HepG2 (cell line): ENCODE data around the gene CDKN1A. TPM values are rescaled to one million over a fixed set of nuclear protein-coding genes. Genes with fewer than 3 reads are reported as not detected.
A peak's percentile ranks its signal among the peaks of the same experiment; 100 is the strongest.

Experiments used
- ARNT2 ChIP-seq: sonication (generic); formaldehyde crosslinking; IDR thresholded peaks from 2 replicates; pipeline ENCODE4 v1.8.0; 2022; ENCODE audit warnings: mild to moderate bottlenecking, low read depth, missing genetic modification reagents, moderate library complexity
- BRCA1 ChIP-seq: sonication (generic); formaldehyde crosslinking; IDR thresholded peaks from 2 replicates; pipeline ENCODE4 v1.4.0; 2020; ENCODE audit warnings: missing genetic modification reagents
- CBX1 ChIP-seq: IDR thresholded peaks from one replicate; pipeline ENCODE4 v1.6.1; 2016; ENCODE audit warnings: antibody characterized with exemption, low read depth
- CCAR2 ChIP-seq: fragments of 200-400 bp; formaldehyde crosslinking; optimal IDR thresholded peaks from 2 replicates; pipeline ENCODE3; 2018; ENCODE audit warnings: low read depth, mild to moderate bottlenecking, low read length, moderate library complexity
- CREB1 ChIP-seq, 2 experiments: fragments of 450-650 bp in 1 of 2; IDR thresholded peaks; 2 replicates each; pipeline ENCODE4 v1.6.1; 2016 to 2017; ENCODE audit warnings: control low read depth in 1 of 2, mild to moderate bottlenecking in 1 of 2, missing compliant biosample characterization in 1 of 2, missing genetic modification characterization in 1 of 2
- CREM ChIP-seq, 2 experiments: sonication (generic) in 1 of 2; formaldehyde crosslinking in 1 of 2; IDR thresholded peaks; 2 replicates each; pipeline versions ENCODE4 v1.4.0 to v1.6.1; 2016 to 2020; ENCODE audit warnings: antibody characterized with exemption in 1 of 2, mild to moderate bottlenecking in 1 of 2, missing genetic modification reagents in 1 of 2
- CSRNP1 ChIP-seq: sonication (generic); formaldehyde crosslinking; IDR thresholded peaks from 2 replicates; pipeline ENCODE4 v1.8.1; 2023; ENCODE audit warnings: mild to moderate bottlenecking, missing genetic modification reagents
- EED ChIP-seq: sonication (generic); formaldehyde crosslinking; IDR thresholded peaks from 2 replicates; pipeline ENCODE4 v1.5.0; 2020; ENCODE audit warnings: mild to moderate bottlenecking, missing genetic modification reagents
- EP300 ChIP-seq, 3 experiments: sonication (generic) in 1 of 3; formaldehyde crosslinking in 1 of 3; IDR thresholded peaks; 2 replicates each; pipeline versions ENCODE4 v1.5.1 to v1.6.1; 2011 to 2020; ENCODE audit warnings: low read depth in 2 of 3, low read length in 2 of 3, borderline replicate concordance in 1 of 3, improper control_type of control experiment in 1 of 3, mild to moderate bottlenecking in 1 of 3, missing genetic modification reagents in 1 of 3, moderate library complexity in 1 of 3
- HMG20A ChIP-seq: IDR thresholded peaks from 2 replicates; pipeline ENCODE4 v1.6.1; 2016; ENCODE audit warnings: borderline replicate concordance
- KDM4B ChIP-seq: sonication (generic); formaldehyde crosslinking; IDR thresholded peaks from 2 replicates; pipeline ENCODE4 v1.4.0; 2020; ENCODE audit warnings: missing genetic modification reagents
- LCORL ChIP-seq, 2 experiments: fragments of 450-650 bp in 1 of 2; sonication (generic) in 1 of 2; formaldehyde crosslinking in 1 of 2; IDR thresholded peaks; 2 replicates each; pipeline versions ENCODE4 v1.5.0 to v1.6.1; 2017 to 2020; ENCODE audit warnings: antibody characterized with exemption in 1 of 2, missing genetic modification reagents in 1 of 2
- LRRFIP1 ChIP-seq: sonication (generic); formaldehyde crosslinking; conservative IDR thresholded peaks from 2 replicates; pipeline ENCODE4 v1.4.0; 2020; ENCODE audit warnings: missing genetic modification reagents
- SIX1 ChIP-seq: sonication (generic); formaldehyde crosslinking; IDR thresholded peaks from 2 replicates; pipeline ENCODE4 v1.4.0; 2020; ENCODE audit warnings: missing genetic modification reagents, borderline replicate concordance
- SKI ChIP-seq: fragments of 450-650 bp; IDR thresholded peaks from one replicate; pipeline ENCODE4 v1.6.1; 2018; ENCODE audit warnings: mild to moderate bottlenecking; ENCODE audit not compliant: partially characterized antibody
- ZBTB38 ChIP-seq: sonication (generic); formaldehyde crosslinking; IDR thresholded peaks from 2 replicates; pipeline ENCODE4 v1.5.1; 2020; ENCODE audit warnings: mild to moderate bottlenecking, missing genetic modification reagents
- ZNF432 ChIP-seq: sonication (generic); formaldehyde crosslinking; IDR thresholded peaks from 2 replicates; pipeline ENCODE4 v1.5.0; 2020; ENCODE audit warnings: missing genetic modification reagents, mild to moderate bottlenecking, borderline replicate concordance
- ZNF678 ChIP-seq: sonication (generic); formaldehyde crosslinking; IDR thresholded peaks from 2 replicates; pipeline ENCODE4 v1.4.0; 2020; ENCODE audit warnings: mild to moderate bottlenecking, missing genetic modification reagents
- ZXDC ChIP-seq: sonication (generic); formaldehyde crosslinking; IDR thresholded peaks from 2 replicates; pipeline ENCODE4 v1.5.0; 2020; ENCODE audit warnings: mild to moderate bottlenecking, missing genetic modification reagents
- polyA plus RNA-seq, 8 experiments: library from polyadenylated mRNA; depleted of rRNA in 3 of 8; stranded (reverse) in 7 of 8; unstranded in 1 of 8; fragments of >200 nt; fragmentation: Illumina TruSeq in 4 of 8; extraction: Trizol in 4 of 8; gene quantifications; 2 replicates each; pipeline versions ENCODE4 v1.2.1 to v1.2.3, GENCODE V29; 2011 to 2016; ENCODE audit warnings: low read depth in 4 of 8, missing spikeins in 1 of 8, mixed read lengths in 1 of 8; ENCODE audit not compliant: insufficient read depth in 1 of 8
- total RNA-seq, 5 experiments: library from RNA; depleted of rRNA; stranded (reverse); fragments of >200 nt; fragmentation: Illumina TruSeq; extraction: Trizol; gene quantifications; 2 replicates each; pipeline ENCODE4 v1.2.3, GENCODE V29; 2016; ENCODE audit warnings: low read depth in 1 of 5

CDKN1A gene
- total and polyA plus RNA-seq, 2 of the 13 experiments (the other 11 are each of a cell fraction or from before 2014, with no cell fraction given): 60.7 to 92.1 TPM

GRCh38 chr6:36642913-36643817 lies 35.3 kb upstream of the CDKN1A start (continued):
- TF ChIP-seq CREB1 (IDR thresholded peaks at IDR 0.05) (no peak), CREB1 (CRISPR knock-in tag; IDR thresholded peaks at IDR 0.05) (no peak; the same call in 1 of the 2 replicates), HMG20A (CRISPR knock-in tag) (no peak), CREM (IDR thresholded peaks at IDR 0.05) (no peak; the same call in 1 of the 2 replicates), CREM (CRISPR knock-in tag; IDR thresholded peaks at IDR 0.05) (no peak), ZNF678 (CRISPR knock-in tag) (no peak), CCAR2 (no peak), ZBTB38 (CRISPR knock-in tag) (0 out of 2 replicates have a peak, but pooled peaks have one; percentile 50), ARNT2 (CRISPR knock-in tag) (no peak), EED (CRISPR knock-in tag) (no peak), LCORL (IDR thresholded peaks at IDR 0.05) (no peak), LCORL (CRISPR knock-in tag; IDR thresholded peaks at IDR 0.05) (no peak; the same call in 1 of the 2 replicates), SKI (no peak), EP300 (IDR thresholded peaks at IDR 0.05; ENCODE audit: low read depth in 2 of 2, low read length in 2 of 2) (no peak), EP300 (CRISPR knock-in tag; IDR thresholded peaks at IDR 0.05; ENCODE audit: borderline replicate concordance) (0 out of 2 replicates have a peak, but pooled peaks have one; percentile 13), CBX1 (no peak), ZNF432 (CRISPR knock-in tag) (no peak), CSRNP1 (CRISPR knock-in tag) (no peak), ZXDC (no peak), SIX1 (CRISPR knock-in tag) (peak; percentile 48; the same call in 1 of the 2 replicates), LRRFIP1 (CRISPR knock-in tag) (no peak), KDM4B (CRISPR knock-in tag) (0 out of 2 replicates have a peak, but pooled peaks have one; percentile 67), BRCA1 (CRISPR knock-in tag) (no peak)
